GM12864 (cell line): Measurements from ENCODE around the gene EPC1.
"Not testable (repeated sequence)": the region's sequence is repeated elsewhere in the genome, so short reads cannot be mapped to it uniquely, and the experiment has no call there.

Experiments
- DNase-seq: peaks from one replicate; pipeline ENCODE4 v3.0.0-alpha.2; 2011; ENCODE audit warnings: low read depth
- H3K4me3 ChIP-seq: 2 replicates; pipeline ENCODE4 v1.5.1; 2011; ENCODE audit warnings: mild to moderate bottlenecking, low read depth, low read length, control low read depth
- TF ChIP-seq, protein P1 (sequence below): IDR thresholded peaks from 2 replicates; pipeline ENCODE4 v1.5.1; 2011; ENCODE audit warnings: low read depth, mild to moderate bottlenecking, moderate library complexity, low read length, control low read depth, inconsistent platforms; ENCODE audit errors: missing control alignments

The EPC1 gene

DNA sequence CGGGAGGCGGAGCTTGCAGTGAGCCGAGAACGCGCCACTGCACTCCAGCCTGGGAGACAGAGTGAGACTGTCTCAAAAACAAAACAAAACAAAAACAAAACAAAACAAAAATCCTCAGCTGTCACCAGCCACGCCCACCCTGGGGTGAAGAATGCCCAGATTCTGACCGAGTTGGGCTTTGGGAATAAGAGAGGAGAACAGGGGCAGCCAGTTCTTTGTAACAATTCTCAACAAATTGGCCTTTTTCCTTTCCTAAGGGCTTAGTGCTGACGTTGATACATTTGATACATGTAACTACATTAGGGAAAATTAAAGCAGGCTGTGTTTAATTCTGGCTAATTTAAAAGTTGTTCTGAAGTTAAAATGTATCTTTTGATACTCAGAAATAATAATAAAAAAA is 121.0 kb downstream of the EPC1 start:
- no peak overlapping the region for H3K4me3 ChIP-seq
- no peak for DNase-seq
- TF ChIP-seq, protein P1, sequence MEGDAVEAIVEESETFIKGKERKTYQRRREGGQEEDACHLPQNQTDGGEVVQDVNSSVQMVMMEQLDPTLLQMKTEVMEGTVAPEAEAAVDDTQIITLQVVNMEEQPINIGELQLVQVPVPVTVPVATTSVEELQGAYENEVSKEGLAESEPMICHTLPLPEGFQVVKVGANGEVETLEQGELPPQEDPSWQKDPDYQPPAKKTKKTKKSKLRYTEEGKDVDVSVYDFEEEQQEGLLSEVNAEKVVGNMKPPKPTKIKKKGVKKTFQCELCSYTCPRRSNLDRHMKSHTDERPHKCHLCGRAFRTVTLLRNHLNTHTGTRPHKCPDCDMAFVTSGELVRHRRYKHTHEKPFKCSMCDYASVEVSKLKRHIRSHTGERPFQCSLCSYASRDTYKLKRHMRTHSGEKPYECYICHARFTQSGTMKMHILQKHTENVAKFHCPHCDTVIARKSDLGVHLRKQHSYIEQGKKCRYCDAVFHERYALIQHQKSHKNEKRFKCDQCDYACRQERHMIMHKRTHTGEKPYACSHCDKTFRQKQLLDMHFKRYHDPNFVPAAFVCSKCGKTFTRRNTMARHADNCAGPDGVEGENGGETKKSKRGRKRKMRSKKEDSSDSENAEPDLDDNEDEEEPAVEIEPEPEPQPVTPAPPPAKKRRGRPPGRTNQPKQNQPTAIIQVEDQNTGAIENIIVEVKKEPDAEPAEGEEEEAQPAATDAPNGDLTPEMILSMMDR = no peak

DNA sequence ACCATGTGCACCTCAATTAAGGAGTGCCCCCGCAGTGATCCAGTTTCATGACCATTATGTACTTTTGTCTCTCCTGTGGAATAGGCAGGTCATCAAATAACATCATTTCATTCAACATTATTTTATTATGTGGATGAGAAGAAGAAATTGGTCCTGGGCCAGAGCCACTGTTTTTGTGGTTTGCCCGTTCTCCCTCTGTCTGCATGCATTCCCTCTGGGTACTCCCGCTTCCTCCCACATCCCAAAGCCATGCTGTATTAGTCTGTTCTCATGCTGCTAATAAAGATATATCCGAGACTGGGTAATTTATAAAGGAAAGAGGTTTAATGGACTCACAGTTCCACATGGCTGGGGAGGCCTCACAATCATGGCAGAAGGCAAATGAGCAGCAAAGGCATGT is 124.6 kb downstream of the EPC1 start:
- H3K4me3 ChIP-seq, DNase-seq: not testable (repeated sequence)

DNA sequence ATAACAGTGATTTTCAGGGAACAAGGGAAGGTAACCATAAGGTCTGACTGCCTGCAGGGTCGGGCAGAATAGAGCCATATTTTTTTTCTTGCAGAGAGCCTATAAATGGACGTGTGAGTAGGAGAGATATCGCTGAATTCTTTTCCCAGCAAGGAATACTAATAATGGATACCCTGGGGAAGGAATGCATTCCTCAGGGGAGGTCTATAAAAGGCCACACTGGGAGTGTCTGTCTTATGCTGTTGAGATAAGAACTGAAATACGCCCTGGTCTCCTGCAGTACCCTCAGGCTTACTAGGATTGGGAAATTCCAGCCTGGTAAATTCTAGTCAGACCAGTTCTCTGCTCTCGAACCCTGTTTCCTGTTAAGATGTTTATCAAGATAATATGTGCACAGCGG is 127.8 kb downstream of the EPC1 start:
- not testable (repeated sequence) for DNase-seq, H3K4me3 ChIP-seq

DNA sequence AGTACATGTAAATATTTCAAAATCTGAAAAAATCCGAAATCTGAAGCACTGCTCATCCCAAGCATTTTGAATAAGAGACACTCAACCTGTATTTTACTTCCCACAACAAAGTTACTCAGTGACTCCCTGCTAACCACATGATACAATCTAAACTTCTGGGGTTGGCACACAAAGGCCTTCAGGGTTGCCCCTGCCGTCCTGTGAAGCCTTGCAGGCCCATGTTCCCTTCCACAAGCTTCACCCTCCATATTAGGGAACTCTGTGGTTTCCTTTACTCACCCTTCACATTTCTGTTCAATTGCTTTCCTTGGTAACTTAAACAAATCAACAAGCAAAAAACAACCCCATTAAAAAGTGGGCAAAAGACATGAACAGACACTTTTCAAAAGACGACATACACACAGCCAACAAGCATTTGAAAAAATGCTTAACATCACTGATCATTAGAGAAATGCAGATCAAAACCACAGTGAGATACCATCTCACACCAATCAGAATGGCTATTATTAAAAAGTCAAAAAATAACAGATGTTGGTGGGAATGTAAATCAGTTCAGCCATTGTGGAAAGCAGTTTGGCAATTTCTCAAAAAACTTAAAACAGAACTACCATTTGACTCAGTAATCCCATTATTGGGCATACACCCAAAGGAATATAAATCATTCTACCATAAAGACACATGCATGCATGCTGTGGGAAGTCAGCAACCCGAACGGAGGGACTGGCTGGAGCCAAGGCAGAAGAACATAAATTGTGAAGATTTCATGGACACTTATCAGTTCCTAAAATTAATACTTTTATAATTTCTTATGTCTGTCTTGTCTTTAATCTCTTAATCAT is 128.5 kb downstream of the EPC1 start:
- not testable (repeated sequence) for DNase-seq, H3K4me3 ChIP-seq
